Measurements from ENCODE around the gene RPS21. TPM values are rescaled to one million over a fixed set of nuclear protein-coding genes. Genes with fewer than 3 reads are reported as not detected.

RPS21 gene
- total and polyA plus RNA-seq, 12 donors, result 512 to 4,111 (median 619) TPM

GRCh38 chr20:62351469-62352401, 35.2 kb upstream of the RPS21 start:
- TF ChIP-seq CTCF (IDR thresholded peaks at IDR 0.05), result no peak
- ATAC-seq (peak in 1 of 8 donors; percentile 2), DNase-seq (peak in 1 of 2 donors; percentile 21)
- peaks cover 24 to 48% (median 37%) of the 10 kb centered on the region in 9 donors for H3K4me1 ChIP-seq
- 92% methylated on average over 60 of the region's 60 CpGs for WGBS, 2 donors
- peak overlapping the region in 6 of 10 donors; percentile 68 to 98 (median 85) for H3K27ac ChIP-seq
- H3K4me3 ChIP-seq, result no peak overlapping the region
- intact Hi-C loops (cut with DNase I), result loop anchor here in 2 of 10 donors (2.0 to 5.0 kb wide), 4 partner anchors 25 to 44 kb away; no protein-coding TSS in a partner anchor
- peaks cover 0 to 8% (median 0%) of the 10 kb centered on the region in 7 donors for H3K27me3 ChIP-seq
- H3K36me3 ChIP-seq, result peaks cover 3 to 59% (median 22%) of the 10 kb centered on the region in 9 donors
- peaks cover 0 to 9% (median 0%) of the 10 kb centered on the region in 11 donors for H3K9me3 ChIP-seq

GRCh38 chr20:62352402-62353288, 34.3 kb upstream of the RPS21 start:
- peak; percentile 82 to 87 for DNase-seq
- peaks cover 0 to 9% (median 0%) of the 10 kb centered on the region in 11 donors for H3K9me3 ChIP-seq
- H3K36me3 ChIP-seq, result peaks cover 3 to 50% (median 15%) of the 10 kb centered on the region in 9 donors
- ATAC-seq, result peak; percentile 14 to 78 (median 54)
- H3K4me3 ChIP-seq, result no peak overlapping the region
- 63 to 64% methylated on average over 43 of the region's 43 CpGs for WGBS, 2 donors
- peaks cover 33 to 57% (median 46%) of the 10 kb centered on the region in 9 donors for H3K4me1 ChIP-seq
- intact Hi-C loops (cut with DNase I), result loop anchor here in 2 of 10 donors (2.0 to 5.0 kb wide), 4 partner anchors 24 to 45 kb away; no protein-coding TSS in a partner anchor
- TF ChIP-seq CTCF (IDR thresholded peaks at IDR 0.05), result peak in 7 of 9 donors; percentile 21 to 57 (median 41)
- H3K27me3 ChIP-seq, result peaks cover 0 to 12% (median 0%) of the 10 kb centered on the region in 7 donors
- H3K27ac ChIP-seq, result peak overlapping the region; percentile 47 to 98 (median 84)

- H3K36me3 ChIP-seq, result peaks cover 3 to 42% (median 15%) of the 10 kb centered on the region in 9 donors
- peak in 1 of 2 donors; percentile 18 for DNase-seq
- intact Hi-C loops (cut with DNase I), result loop anchor here in 2 of 10 donors (2.0 to 5.0 kb wide), 4 partner anchors 23 to 46 kb away; no protein-coding TSS in a partner anchor
- peaks cover 0 to 12% (median 0%) of the 10 kb centered on the region in 7 donors for H3K27me3 ChIP-seq
- H3K9me3 ChIP-seq, result peaks cover 0 to 9% (median 0%) of the 10 kb centered on the region in 11 donors
- H3K4me3 ChIP-seq, result no peak overlapping the region
- H3K4me1 ChIP-seq, result peaks cover 41 to 66% (median 55%) of the 10 kb centered on the region in 9 donors
- H3K27ac ChIP-seq, result peak overlapping the region; percentile 47 to 98 (median 84)
- TF ChIP-seq CTCF (IDR thresholded peaks at IDR 0.05), result no peak
- WGBS, 2 donors, result 87 to 90% methylated on average over 15 to 16 of the region's 16 CpGs
- no peak for ATAC-seq
Observed at GRCh38 chr20:62353289-62354030, 33.4 kb upstream of the RPS21 start.

Data from heart right ventricle (tissue), 16 donors.